NCI-H2171 (cell line): ENCODE results near the gene RNF167.
"Not testable (repeated sequence)": the region's sequence is repeated elsewhere in the genome, so short reads cannot be mapped to it uniquely, and the experiment has no call there.

Source experiments
- DNase-seq: peaks from one replicate; lab custom pipeline; 2025; lab: John Stamatoyannopoulos, UW

RNF167 gene

DNA sequence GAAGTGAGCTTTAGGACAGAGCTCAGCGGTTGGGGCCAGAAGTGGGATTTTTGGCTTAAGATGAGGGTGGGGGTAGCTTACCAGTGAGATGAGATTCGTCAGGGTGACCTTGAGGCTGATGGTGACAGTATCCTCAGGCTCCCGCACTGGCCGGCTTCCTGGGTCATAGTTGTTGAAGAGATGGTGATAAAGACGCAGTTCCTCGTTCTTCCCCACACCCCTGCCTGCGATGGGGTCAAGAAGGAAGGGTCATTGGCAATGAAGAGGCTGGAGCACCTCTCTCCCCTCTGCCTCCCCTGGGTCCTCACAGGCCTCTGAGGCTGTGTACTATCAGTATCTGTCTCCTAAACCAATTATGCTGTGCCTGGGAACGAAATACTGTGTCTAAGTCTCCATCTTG, 37.5 kb upstream of the RNF167 start:
- no peak for DNase-seq

GRCh38 chr17:4903051-4903818, 36.8 kb upstream of the RNF167 start, which contains the start of gene CHRNE:
Gene CHRNE (minus strand): TSS chr17:4903098. CDS start chr17:4903063, 35 bp downstream.
- peak; percentile 76 for DNase-seq

DNA sequence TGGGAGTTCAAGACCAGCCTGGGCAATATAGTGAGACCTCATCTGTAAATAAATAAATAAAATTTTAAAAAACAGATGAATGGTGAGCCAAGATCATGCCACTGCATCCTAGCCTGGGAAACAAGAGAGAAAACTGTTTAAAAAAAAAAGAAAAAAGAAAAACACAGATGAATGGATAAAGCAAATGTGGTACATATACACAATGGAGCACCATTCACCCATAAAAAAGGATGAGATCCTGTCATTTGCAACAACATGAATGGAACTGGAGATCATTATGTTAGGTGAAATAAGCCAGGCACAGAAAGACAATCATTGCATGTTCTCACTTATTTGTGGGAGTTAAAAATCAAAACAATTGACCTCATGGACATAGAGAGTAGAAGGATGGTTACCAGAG, 33.4 kb upstream of the RNF167 start:
- not testable (repeated sequence) for DNase-seq

DNA sequence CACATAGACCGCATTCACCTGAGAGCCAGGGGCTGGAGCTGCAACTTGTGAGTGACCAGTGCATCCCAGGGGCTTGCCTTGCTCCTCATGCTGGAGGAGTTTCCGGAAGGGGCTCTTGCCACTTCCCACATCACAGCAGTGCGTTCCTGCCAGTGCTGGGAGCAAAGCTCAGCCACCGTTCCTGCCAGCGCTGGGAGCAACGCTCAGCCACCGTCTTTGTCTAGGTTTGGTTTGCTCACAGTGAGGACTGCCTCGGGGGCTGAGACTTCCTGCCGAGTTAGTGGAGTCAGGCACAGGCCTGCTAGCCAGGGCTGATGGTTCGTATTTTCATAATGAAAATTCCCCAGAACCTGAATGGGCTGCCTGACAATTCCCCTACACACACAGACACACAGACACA, 31.8 kb upstream of the RNF167 start:
- DNase-seq: no peak

DNA sequence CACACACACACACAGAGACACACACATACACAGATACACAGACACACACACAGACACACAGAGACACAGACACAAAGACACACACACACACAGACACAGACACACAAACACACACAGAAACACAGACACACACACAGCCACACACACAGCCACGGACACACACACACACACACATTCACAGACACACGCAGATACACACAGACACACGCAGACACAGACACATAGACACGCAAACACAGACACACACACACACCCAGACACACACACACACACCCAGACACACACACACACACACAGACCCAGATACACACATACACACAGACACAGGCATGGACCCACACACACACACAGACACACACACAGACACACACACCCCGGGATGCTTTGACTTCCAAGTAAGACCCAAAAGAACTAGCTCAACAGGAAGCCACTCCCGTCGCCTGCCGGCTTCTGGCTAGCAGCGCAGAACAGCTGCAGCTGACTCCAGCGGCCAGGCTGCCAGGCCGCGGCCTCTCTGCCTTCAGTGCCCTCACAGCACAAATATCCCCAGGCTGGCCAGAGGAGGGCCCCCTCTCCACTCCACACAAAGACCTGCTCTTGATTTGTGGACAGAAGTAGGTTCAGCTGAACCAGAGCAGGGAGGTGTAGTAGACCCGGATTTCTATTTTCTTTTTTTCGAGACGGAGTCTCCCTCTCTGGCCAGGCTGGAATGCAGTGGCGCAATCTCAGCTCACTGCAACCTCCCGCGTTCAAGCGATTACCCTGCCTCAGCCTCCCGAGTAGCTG, 31.2 kb upstream of the RNF167 start:
- DNase-seq: peak; percentile 41

- DNase-seq: no peak
These were observed 26.1 kb upstream of the RNF167 start for GRCh38 chr17:4913994-4914393.

- not testable (repeated sequence) for DNase-seq
These were observed 25.5 kb upstream of the RNF167 start for GRCh38 chr17:4914551-4914950.

DNA sequence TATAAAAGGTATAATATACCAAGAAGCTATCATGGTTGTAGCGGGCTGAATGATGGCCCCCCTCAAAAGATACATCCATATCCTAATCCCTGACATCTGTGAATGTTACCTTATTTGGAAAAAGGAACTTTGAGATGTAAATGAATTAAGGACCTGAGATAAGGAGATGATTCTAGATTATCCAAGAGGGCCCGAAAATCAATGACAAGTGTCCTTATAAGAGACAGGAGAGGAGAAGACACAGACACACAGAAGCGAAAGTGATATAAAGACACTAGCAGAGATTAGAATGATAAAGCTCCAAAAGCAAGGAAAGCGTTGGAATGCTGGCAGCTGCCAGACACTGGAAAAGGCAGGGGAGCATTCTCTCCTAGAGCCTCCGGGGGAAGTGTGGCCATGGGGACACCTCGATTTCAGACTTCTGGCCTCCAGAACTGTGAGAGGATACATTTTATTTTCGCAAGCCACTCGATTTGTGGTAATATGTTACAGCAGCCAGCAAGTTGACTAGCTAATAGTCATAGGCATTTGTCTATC, 20.5 kb upstream of the RNF167 start:
- no peak for DNase-seq

DNA sequence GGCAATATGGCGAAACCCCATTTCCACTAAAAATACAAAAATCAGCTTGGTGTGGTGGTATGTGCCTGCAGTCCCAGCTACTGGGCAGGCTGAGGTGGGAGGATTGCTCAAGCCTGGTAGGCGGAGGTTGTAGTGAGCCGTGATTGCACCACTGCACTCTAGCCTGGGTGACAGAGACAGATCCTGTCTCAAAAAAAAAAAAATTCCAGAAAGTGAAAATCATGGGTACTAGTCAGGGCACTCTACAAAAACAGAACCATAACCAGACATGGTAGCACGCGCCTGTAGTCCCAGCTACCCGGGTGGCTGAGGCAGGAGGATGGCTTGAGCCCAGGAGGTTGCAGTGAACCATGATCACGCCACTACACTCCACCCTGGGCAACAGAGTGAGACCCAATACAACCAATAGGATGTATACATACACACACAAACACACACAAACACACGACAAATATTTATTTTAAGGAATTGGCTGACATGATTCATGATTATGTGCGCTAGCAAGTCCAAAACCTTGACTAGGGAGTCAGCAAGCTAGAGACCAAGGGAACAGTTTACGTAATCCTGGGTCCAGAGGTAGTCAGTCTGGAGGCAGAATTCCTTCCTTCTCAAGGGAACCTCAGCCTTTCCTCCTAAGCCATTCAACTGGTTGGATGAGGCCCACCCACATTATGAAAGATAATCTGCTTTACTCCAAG, 19.6 kb upstream of the RNF167 start:
- DNase-seq: no peak

DNA sequence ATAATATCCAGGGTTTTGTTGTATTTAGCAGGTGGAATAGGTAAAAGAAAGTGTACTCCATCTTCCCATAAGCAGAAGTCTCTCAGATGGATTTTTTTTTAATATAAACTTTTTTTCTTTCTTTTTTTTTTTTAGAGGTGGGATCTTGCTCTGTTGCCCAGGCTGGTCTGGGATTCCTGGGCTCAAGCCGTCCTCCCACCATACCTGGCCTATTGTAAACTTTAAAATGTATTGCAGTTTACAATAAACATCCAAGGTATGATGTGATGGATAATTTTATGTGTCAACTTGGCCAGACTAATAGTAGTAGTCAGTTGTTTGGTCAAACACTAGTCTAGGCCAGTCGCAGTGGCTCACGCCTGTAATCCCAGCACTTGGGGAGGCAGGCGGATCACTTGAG, 18.7 kb upstream of the RNF167 start:
- no peak for DNase-seq

GRCh38 chr17:4926577-4927335, 13.3 kb upstream of the RNF167 start:
- DNase-seq: not testable (repeated sequence)

DNA sequence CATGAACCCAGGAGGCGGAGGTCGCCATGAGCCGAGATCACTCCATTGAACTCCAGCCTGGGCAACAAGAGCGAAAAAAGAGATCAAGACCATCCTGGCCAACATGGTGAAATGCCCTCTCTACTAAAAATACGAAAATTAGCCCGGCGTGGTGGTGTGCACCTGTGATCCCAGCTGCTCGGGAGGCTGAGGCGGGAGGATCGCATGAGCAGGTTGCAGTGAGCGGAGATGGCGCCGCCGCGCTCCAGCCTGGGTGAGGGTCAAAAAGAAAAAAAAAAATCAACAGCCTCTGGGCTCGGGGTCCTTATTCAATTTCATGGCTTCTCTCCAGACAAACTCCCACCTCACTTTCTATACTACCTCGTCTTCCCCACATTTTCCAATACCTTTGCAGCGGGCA, 11.2 kb upstream of the RNF167 start:
- no peak for DNase-seq

DNA sequence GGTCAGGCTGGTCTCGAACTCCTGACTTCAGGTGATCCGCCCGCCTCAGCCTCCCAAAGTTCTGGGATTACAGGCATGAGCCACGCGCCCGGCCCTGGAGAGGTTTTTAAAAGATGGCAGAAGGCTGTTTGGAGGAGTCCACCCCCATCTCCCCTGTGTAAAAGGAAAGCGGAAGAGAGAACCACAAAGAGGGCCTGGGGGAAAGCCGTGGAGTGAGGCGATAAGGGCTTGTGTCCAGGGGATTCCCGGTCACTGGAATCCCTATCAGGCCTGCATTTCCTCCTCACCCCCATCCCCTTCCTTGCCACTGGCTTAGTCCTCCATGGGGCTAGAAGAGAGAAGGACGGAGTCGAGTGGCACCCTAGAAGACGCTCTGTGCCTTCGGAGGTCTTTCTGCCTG, 8.1 kb upstream of the RNF167 start, which contains the start of gene GP1BA:
GP1BA (plus strand) TSS at position 315 of the 400 bp plus-strand sequence. CDS start 328 bp downstream, outside the sequence.
- DNase-seq: no peak

GRCh38 chr17:4932756-4933155, 7.3 kb upstream of the RNF167 start:
- DNase-seq: no peak

- DNase-seq: no peak
These were observed 6.4 kb upstream of the RNF167 start for GRCh38 chr17:4933646-4934045.

DNA sequence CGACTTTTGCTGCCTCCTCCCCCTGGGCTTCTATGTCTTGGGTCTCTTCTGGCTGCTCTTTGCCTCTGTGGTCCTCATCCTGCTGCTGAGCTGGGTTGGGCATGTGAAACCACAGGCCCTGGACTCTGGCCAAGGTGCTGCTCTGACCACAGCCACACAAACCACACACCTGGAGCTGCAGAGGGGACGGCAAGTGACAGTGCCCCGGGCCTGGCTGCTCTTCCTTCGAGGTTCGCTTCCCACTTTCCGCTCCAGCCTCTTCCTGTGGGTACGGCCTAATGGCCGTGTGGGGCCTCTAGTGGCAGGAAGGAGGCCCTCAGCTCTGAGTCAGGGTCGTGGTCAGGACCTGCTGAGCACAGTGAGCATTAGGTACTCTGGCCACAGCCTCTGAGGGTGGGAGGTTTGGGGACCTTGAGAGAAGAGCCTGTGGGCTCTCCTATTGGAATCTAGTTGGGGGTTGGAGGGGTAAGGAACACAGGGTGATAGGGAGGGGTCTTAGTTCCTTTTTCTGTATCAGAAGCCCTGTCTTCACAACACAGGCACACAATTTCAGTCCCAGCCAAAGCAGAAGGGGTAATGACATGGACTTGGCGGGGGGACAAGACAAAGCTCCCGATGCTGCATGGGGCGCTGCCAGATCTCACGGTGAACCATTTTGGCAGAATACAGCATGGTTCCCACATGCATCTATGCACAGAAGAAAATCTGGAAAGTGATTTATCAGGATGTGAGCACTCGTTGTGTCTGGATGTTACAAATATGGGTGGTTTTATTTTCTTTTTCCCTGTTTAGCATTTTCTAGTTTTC, 5.7 kb upstream of the RNF167 start:
- DNase-seq: no peak

DNA sequence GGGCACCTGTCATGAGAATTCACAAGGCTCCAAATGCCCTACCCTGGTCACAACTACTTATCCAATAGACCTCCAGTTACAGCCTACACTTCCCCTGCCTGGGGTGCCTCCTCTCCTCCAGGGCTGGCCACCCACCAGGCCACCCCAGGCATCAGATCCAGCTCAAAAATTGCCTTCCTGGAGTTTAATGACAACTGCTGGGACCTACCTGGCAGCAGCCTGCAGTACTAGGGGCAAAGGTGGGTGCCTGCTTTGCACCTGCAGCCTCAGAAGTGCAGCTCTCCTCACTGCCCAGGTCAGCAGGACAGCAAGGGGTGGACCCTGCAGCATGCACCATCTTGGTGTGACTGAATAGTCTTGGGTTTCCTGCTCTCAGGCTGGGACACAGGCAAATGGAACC, 4.4 kb upstream of the RNF167 start:
- no peak for DNase-seq

DNA sequence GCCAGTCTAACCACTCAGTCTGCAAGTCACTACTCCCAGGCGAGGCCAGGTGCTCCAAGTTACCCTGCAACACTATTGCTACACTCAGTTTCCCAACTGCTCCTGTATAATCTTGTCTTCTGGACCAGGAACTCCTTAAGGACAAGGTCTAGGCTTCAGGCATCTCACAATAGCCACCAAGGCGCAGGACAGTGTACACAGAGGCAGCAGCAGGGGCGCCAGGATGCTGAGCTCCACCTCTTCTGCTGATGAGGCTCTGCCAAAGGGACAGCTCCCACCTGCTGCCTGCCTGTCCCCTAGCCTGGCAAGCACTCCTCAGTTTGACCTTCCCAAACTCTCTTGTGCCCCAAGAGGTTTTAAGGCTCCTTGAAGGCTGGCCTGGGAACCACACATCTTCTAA, 3.6 kb upstream of the RNF167 start:
- no peak for DNase-seq

DNA sequence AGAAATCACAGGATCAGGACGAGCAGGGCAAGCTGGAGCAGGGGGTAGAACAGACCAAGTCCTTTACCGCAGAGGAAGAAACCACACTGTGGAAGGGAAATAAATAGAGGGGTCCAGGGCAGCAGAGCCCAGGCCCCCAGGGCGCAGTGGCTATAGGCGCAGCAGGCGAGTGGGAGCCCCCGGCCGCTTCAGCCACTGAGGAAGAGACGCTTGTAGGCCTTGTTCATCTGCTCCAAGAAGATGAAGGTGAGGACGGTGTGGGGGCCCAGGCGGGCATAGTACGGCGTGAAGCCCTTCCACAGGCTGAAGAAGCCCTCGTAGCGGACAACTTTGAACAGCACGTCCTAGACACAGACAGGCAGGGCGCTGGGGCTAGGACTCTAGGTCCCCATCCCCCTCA, 2.5 kb upstream of the RNF167 start:
- DNase-seq: no peak

GRCh38 chr17:4938069-4938491, 2.0 kb upstream of the RNF167 start:
- no peak for DNase-seq
